COR-L47 (cell line): ENCODE measurements around the gene SLIT3.

Experiments
- DNase-seq: peaks from one replicate; lab custom pipeline; 2025; lab: John Stamatoyannopoulos, UW

Gene SLIT3

DNA sequence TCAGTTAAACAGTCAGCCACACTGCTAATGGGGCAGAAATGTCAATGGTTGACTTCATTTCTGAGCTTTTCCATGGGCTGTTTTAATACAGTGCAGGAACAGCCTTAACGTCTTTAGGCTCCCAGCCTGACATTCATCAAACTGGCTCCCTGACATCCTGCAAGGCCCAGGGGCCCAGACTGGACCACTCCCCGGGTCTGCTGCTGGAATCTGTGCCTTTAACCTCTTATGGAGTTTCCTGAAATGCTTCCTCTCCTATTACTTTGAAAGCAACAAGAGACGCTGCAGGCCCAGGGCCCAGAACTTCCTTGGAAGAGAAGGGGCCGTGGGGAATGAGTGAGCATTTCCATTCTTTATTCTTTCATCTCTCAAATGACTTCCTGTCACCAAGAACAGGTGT, 504.9 kb downstream of the SLIT3 start:
- no peak for DNase-seq

DNA sequence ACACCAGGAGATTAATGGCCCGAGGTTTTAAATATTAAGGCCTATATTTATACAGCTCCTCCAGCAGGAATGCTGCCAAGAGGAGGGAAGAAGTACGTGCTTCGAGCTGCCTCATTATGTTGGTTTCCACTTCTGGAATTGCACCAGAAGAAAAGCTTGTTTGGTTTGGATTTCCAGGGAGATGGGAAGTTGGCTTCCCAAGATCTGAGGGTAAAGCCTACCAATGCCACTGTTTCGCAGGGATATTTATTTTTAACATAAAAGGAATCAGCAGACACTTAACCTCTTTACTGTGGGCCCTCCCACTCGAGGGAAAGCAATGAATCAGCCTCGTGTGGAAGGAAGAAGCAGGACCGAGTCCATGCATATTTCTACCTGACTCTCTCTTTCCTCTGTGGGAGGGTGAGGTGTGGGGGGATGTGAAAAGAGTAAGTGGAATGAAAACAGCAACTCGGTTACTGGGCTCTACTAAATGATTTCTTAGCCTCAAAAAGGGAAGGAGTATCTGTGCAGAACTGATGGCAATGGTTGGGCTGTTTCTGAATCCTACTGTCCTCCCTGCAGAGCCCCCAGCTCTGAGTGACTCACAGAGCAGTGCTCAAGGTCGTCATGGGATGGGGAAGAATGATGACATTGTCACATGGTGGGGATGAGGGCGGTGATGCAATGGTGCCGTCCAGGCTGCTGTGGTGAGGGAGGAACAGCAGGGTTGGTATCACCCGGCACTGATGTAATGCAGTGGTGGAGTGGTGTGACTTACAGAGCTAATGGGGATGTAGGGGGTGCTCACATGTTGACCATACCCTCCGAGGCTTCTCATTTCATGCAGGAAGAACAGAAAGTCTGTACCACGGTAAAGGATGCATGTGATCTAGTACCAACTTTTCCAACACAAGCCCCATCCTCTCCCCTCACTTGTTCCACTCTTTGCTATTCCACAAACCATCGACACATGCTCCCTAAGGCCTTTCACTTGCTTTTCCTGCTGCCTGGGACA, 506.8 kb downstream of the SLIT3 start:
- no peak for DNase-seq

DNA sequence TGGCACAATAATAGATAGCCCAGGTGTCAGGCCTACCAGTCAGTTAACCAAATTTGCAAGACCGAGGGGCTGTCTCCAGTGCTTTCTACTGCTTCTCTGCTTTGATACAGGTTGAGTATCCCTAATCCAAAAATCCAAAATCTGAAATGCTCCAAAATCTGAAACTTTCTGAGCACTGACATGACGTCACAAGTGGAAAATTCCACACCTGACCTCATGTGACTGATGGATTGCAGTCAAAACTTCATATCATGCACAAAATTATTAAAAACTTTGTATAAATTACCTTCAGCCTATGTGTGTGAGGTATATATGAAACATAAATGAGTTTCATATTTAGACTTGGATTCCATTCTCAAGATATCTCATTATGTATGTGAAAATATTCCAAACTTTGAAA, 508.3 kb downstream of the SLIT3 start:
- DNase-seq, result no peak

DNA sequence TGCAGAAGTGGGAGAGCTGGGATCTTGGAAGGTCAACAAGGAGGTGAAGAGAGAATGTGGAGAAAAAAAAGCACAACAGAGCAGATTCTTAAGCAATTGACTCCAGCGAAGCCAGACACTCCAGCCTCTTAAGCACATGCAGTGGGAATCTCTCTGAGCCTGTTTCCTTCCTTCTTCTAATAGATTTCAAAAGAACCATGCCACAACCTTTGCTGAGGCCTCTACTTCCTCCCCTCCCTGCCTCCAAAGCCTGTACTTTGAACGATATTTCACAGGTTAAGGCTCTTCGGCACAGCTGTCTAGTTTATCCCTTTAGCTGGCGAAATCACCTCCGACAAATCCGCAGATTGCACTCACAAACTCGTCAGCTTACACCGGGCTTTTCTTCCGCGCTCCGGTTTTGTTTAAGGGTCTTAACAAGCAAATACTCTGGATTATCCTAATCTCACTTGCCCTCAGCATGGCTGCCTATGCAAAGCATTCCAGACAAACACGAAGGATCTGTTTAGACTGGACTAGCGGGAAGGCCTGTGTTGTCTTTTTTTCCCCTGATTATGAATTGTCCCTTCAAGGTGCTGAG, 510.2 kb downstream of the SLIT3 start:
- DNase-seq, result no peak

DNA sequence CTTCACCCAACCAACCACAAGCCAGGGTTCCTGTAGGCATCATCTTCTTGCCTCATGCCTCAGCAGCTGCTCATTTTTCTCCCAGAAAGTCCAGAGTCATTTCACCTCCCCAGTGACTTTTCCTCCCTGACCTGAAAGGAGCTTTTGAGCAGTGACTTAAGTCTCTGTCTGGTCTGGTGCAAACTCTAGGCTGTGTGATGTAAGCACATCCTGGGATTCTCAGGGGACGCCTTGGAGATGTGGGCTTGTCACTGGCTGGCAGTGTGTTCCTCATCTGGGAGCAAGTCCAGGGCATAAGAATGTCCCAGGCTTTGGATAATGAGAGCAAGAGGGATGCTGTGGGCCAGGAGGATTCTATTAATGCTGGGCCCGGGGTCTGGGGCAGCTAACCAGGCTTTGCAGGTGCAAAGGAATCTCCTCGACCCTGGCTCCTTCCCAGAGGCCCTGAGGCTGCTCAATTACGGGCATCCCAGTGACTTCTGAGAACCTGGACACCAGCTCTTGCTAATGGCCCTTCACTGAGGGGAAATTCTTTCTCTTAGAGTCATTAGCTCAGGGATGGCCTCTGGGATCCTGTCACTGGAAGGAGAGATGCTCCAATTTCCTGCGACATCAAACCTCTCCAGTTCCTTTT, 510.8 kb downstream of the SLIT3 start:
- DNase-seq, result no peak

DNA sequence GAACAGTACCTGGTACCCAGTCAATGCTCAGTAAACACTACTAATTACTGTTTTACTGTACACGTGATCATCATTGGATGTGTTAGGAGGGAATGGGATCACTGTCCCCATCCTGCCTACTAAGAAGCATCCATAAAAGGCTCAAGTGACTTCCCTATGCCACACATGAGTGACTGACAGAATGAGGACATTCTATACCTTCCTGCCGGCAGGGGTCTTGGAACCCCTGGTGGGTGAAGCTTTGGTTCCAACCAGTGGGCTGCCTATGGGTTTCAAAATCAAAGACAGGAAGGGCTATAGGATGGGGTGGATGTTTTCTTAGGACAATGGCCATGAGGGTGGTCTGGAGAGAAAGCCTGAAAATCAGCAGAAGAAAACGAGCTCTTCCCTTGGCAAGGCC, 512.2 kb downstream of the SLIT3 start:
- DNase-seq, result no peak

DNA sequence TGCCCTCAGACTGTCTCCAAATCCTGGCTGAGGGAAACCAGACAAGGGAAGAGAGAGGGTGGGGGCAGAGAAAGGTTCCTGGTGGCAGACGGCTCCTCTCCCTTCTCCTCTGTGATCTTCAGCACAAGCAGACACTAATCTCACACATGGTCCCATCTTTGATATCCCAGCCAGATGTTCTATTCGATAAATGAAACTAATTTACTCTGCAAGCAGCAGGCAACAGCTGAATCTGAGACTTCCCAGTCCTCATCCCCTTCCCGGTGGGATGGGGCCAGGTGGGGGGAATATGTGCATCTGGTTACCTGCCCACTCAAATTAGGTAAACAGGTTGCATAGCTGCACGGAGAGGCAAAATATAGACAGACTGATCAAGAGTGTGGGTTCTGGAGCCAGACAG, 512.8 kb downstream of the SLIT3 start:
- DNase-seq, result no peak

DNA sequence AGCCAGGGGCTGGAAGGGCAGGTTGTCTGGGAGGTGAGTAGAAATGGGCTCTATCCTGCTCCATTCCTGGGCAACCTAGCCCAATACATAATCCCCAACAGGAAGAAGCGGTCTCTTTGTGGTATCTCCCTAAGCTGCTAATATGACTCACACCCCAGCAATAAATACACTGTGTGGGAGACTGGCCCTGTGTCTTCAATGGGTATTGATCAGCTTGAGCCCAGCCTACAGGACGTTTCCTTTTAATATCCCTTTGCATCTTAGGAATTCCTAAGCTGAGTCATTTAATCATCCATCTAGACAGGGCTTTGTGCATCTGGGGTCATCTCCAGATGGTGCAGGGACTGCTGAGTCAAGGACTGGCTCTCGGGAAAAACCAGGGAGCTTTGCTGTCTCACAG, 514.8 kb downstream of the SLIT3 start:
- DNase-seq, result no peak

DNA sequence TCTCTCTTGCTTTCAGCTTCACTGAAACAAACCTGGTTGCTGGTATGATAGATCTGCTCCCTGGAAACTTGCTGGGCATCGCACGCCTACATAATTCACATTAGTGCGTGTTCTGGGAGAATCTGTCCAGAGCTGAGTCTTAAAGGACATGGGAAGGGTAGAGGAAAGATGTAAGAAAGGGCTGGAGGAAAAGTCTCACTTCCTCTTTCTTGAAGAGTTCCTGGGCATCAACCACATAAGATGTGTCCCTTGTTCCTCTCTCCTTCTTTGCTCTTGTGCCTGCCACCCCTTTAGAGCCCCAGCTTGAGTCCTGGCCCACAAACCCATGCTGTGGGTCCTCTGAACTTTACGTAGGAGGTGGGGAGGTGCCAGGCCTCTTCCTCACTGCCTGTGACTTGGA, 516.5 kb downstream of the SLIT3 start:
- no peak for DNase-seq

DNA sequence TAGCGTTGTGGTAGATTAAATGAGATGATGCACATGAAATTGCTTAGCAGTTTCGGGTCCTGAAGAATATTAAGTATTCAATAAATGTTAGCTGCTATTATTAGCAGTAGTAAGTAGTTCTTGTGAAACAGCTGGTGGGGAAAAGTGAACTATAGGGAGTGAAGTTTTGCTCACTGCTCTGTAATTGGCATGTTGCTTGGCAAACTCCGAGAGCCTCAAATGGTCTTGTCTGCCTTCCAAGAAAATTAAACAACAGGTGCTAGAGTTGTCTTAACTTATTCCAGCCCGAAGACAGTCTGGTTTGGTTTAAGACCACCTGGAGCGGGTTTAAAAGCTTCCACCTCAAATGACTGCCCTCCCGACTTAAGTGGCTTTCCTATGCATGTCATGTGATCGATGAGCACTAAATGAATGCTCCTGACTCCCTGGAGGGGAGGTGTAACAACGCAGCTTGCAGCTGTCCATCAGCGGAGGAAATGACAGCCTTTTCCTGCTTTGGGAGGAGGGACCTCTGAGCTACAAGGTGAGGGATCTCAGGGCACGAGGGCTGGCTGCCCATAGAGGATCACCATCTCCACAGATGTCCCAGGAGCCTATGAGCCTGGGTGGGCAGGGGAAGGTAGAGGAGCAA, 518.9 kb downstream of the SLIT3 start:
- DNase-seq, result no peak

DNA sequence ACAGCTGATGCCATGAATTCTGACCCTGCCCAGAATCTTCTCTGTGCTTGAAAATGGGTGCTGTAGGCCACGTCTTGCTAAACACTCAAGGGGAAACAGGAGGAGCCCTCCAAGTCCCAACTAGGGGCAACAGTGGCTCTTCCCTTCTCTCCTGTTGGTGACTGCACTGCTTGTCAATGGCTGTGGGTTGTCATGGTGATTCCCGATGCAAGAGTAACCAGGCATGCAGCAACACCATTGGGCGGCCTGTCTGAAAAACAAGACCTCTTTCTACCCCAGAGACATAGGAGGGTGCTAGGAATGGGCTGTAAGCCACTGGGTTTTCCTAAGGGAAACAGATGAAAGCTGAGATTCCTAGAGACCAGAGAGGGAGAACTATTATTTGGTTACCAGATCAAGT, 520.1 kb downstream of the SLIT3 start:
- no peak for DNase-seq

DNA sequence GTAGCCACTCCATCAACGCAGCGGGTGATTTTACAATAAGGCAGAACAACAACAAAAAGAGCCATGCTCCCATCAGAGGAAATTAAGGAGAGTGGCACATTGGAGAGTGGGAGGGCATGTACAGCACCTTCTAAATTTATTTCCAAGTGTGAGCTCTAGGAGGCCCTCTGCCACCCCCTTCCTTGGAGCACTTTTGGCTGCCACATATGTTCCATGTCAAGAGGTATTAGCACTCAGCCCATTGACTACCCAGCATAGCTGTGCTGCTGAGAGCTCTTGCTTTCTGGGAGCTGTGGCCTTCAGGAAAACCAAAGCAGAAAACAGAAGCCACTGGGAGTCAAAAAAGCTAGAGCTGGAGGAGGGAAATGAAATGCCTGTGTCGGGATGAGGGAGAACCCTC, 521.6 kb downstream of the SLIT3 start:
- DNase-seq, result no peak

DNA sequence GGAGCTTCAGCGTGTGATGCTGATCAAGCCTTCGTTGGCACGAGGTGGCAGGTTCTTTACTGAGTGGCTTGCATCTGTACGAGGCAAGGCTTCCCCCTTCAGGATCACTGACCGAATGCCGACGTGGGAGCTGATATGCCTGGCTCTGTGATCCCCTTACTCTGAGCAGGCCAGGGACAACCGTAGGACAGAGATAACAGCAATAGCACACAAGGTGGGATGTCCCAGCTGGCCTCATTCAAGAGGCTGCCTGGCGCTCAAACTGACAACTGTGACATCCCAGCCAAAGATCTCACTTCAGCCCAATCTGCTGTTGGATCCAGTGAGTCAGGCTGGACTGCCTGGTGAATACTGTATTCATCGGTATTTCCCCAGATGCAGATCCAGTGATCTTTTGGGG, 522.4 kb downstream of the SLIT3 start:
- DNase-seq, result no peak

DNA sequence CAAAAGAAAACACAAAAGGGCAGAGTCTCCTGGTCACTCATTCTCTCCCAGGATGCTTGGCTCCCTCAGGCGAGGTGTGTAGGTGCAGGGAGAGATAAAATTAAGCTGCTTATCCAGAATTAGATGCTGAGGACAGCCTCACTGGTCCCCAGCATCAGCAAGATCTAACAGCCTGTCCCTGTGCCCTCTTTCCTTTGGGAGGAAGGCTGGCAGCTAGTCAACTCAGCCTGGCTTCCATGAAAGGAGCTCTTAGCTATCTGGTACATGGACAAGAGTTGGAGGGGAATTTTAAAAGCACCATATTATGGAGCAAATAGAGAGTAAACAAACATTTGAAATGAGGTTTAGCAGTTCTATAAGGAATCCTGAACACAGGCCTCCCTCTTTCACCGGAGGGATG, 523.3 kb downstream of the SLIT3 start:
- no peak for DNase-seq

DNA sequence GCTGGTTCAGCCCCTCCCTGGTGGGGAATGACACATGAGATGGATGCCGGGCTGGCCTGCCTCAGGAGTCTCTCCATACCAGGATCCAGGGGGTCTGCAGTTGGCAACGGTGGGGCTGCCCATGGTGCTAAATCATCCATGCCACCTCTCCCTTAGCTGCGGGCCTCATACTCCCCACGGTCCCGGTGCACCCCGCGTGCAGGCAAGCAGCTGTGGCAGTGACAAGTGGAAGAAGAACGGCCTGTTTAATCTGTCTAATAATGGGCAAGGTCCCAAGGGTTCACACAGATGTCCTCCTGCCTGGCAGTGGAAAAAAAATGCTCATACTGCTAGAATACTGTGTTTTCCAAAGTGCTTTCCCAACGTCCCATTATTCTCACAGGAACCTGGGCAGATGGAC, 524.9 kb downstream of the SLIT3 start:
- no peak for DNase-seq

DNA sequence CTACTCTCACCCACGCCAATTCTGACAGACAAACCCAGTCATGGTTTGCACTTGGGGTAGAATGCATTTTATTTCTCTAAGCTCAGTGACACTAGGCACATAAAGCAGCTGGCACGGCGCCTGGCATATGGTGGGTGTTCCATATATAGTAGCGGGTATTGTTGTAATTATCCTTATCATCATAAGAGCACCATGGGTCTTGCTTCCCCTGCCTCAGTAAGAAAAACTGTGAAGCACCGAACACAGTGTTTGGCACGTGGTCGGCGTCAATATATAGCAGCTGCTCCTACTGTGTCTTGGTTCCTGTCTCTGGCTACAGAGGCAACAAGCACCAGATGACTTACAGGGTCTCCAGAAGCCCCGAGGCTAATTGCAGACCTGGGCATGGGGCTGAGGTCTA, 527.7 kb downstream of the SLIT3 start:
- no peak for DNase-seq

DNA sequence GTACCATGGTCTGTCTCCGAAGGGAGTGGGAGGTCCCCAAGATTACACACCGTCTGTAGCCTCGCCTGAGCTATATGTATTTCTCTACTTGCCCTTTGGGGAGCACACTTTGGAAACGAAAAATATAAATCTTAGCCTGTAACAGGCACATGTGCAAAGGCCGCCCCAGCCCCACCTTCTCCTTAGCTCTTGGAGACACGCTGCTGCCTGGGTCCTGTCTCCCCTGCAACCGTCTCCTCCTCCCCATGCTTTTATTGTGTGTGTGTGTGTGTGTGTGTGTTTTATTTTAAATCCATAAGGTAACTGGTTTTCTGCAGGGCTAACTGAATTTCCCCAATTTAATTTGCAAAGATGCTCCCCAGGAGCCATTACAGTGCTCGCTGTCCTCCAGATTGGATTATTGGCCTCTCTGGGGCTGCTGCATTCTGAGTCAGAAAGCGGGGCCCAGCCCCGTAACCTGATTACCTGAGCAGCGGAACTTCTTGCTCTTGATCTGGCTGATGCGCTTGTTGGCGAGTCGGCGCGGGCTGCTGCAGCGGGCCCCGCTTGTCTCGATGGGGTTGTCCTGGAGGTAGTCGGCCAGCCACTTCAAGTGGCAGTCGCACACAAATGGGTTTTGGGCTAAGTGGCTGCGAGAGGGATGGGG, 528.5 kb downstream of the SLIT3 start:
- no peak for DNase-seq

DNA sequence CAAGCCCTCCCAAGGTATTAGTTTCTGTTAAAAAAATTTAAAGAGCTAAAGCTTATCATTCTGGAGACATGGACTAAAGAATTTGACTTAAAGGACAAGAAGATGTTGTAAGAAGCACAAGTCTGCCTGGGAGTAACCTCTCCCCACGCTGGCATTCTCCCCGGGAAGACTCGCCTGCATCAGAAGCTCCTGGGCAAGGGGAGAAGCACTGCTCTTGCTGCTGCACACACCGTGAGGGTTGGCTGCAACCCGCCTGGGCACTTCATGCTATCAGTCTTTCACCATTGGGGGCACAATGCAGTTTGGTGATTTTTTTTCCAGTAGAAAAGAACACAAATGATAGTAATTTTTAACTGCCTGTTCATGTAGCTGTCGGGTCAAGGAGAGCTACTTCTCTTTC, 529.3 kb downstream of the SLIT3 start:
- no peak for DNase-seq

DNA sequence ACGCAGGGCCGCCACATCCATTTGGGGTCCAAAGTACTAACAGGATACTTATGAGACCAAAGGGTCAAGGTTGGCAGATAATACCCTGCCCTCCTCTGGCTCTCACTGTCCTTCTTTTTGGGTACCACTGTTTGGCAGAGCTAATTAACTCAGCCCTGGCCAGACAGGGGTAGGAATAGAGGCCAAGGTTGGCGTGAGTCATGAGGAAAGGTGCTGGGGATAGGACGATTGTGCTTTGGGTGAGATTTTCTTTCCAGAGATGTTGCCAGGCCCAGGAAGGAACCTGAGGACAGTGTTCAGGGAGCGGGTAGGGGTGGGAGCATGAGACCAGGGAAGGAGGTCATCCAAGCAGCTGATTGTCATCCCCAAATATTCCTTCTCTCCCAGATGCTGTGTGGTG, 529.9 kb downstream of the SLIT3 start:
- DNase-seq, result no peak

DNA sequence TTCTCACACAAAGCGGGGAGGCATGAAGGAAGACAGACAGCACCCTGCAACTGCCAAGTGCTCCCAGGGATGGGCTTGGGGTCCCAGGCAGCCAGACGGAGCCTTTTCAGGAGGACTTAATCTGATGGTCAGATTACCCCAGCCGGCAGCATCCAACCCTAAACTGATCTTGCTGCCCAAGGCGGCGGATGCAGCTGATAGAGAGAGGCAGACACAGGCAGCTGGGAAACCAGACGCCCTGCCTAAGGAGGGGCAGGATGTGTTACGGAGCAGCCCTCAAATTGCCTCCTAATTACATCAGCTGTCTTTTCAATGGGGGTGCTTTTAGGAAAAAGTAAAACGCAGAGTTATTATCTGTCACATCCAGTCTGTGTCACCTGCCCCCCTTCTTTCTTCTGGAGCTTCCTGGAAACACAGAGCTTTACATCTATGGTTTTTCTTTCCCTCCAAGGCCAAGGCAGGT, 530.9 kb downstream of the SLIT3 start:
- no peak for DNase-seq

DNA sequence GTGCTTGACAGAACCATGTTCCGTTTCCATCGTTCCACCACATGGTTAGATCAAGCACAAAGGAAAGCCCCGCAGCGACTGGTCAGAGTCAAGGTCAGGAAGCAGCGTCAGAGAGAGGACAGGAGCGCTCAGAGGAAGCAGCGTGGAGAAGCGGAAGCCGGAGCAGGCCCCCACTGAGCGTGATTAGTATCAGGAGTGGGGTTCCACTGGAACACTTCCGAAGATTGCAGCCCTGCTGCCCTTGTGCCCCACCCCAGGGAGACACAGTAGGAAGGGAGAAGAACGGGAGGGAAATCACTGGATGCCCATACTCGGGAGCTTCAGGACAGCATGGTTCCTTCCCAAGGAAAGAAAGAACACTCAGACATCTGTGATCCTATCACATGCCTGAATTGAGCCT, 532.8 kb downstream of the SLIT3 start:
- no peak for DNase-seq

DNA sequence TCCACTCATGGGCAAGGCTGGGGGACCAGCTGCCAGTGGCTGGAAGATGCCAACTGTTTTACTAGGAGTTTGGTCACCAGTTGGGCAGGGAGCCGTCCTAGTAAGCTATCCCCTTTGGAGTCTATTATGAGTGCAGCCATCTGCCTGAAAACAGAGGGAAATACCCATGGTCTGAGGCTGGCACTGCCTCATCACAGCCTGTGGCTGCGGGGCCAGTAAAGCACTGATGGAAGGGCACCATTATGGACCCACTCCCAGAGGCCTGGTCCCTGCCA, 534.6 kb downstream of the SLIT3 start:
- no peak for DNase-seq
